GM18499 (cell line): ENCODE measurements around the gene PRKD1.
"Not testable (repeated sequence)": the region's sequence is repeated elsewhere in the genome, so short reads cannot be mapped to it uniquely, and the experiment has no call there.

Source experiments
- ATAC-seq: cut with Tn5 transposase; IDR thresholded peaks from one replicate; pipeline ENCODE4 v1.9.1; 2021; ENCODE audit warnings: moderate number of reproducible peaks; ENCODE audit not compliant: insufficient read depth, unreplicated experiment

Gene PRKD1

GRCh38 chr14:29752221-29752923 lies 175.3 kb downstream of the PRKD1 start:
- ATAC-seq: no peak

- no peak for ATAC-seq
Observed at GRCh38 chr14:29749829-29750228, 177.8 kb downstream of the PRKD1 start.

GRCh38 chr14:29749327-29749726 lies 178.3 kb downstream of the PRKD1 start:
- ATAC-seq: no peak

GRCh38 chr14:29745863-29746262 lies 181.8 kb downstream of the PRKD1 start:
- ATAC-seq: no peak

- no peak for ATAC-seq
Observed at GRCh38 chr14:29743531-29743930, 184.1 kb downstream of the PRKD1 start.

- no peak for ATAC-seq
Observed at GRCh38 chr14:29741909-29742401, 185.7 kb downstream of the PRKD1 start.

- no peak for ATAC-seq
Observed at GRCh38 chr14:29740491-29740890, 187.2 kb downstream of the PRKD1 start.

GRCh38 chr14:29738950-29739349 lies 188.7 kb downstream of the PRKD1 start:
- no peak for ATAC-seq

GRCh38 chr14:29738056-29738455 lies 189.6 kb downstream of the PRKD1 start:
- ATAC-seq: no peak

- no peak for ATAC-seq
Observed at GRCh38 chr14:29735459-29735858, 192.2 kb downstream of the PRKD1 start.

- no peak for ATAC-seq
Observed at GRCh38 chr14:29734732-29735131, 192.9 kb downstream of the PRKD1 start.

- ATAC-seq: not testable (repeated sequence)
Observed at GRCh38 chr14:29726560-29727331, 200.9 kb downstream of the PRKD1 start.

- no peak for ATAC-seq
Observed at GRCh38 chr14:29724991-29725390, 202.7 kb downstream of the PRKD1 start.

- no peak for ATAC-seq
Observed at GRCh38 chr14:29722831-29723230, 204.8 kb downstream of the PRKD1 start.

GRCh38 chr14:29721586-29721985 lies 206.1 kb downstream of the PRKD1 start:
- no peak for ATAC-seq

- no peak for ATAC-seq
Observed at GRCh38 chr14:29717901-29718300, 209.7 kb downstream of the PRKD1 start.

GRCh38 chr14:29716150-29716549 lies 211.5 kb downstream of the PRKD1 start:
- ATAC-seq: no peak

- ATAC-seq: no peak
Observed at GRCh38 chr14:29712601-29713000, 215.0 kb downstream of the PRKD1 start.

GRCh38 chr14:29710015-29710414 lies 217.6 kb downstream of the PRKD1 start:
- no peak for ATAC-seq

GRCh38 chr14:29709490-29709889 lies 218.2 kb downstream of the PRKD1 start:
- no peak for ATAC-seq

GRCh38 chr14:29706700-29707099 lies 220.9 kb downstream of the PRKD1 start:
- ATAC-seq: no peak

GRCh38 chr14:29705801-29706200 lies 221.8 kb downstream of the PRKD1 start:
- no peak for ATAC-seq
